ENCODE data around the gene SALL3.

Gene SALL3

GRCh38 chr18:78976765-78977636 is 2.6 kb upstream of the SALL3 start:
- Histone ChIP-seq H4K20me1 (ENCODE audit: insufficient read depth) (no peaks in the 10 kb centered on the region), H2AFZ (ENCODE audit: low read depth) (no peak overlapping the region), H3K36me3 (ENCODE audit: insufficient read depth) (no peaks in the 10 kb centered on the region), H3K4me3 (IDR thresholded peaks at IDR 0.05; ENCODE audit: insufficient read depth, low read depth, low read length) (no peak overlapping the region), H3K79me2 (ENCODE audit: insufficient read depth, low read depth) (no peaks in the 10 kb centered on the region), H3K27ac (no peak overlapping the region), H3K9ac (no peak overlapping the region), H3K27me3 (ENCODE audit: insufficient read depth, low read depth) (no peaks in the 10 kb centered on the region), H3K4me1 (ENCODE audit: low read depth, poor library complexity, severe bottlenecking) (no peaks in the 10 kb centered on the region), H3K4me2 (no peak overlapping the region)
- no peak for TF ChIP-seq CTCF (conservative IDR thresholded peaks at IDR 0.05; ENCODE audit: low read depth, low read length)

GRCh38 chr18:78977637-78978348 is 1.8 kb upstream of the SALL3 start:
- Histone ChIP-seq H3K4me1 (ENCODE audit: low read depth, poor library complexity, severe bottlenecking) (no peaks in the 10 kb centered on the region), H3K27me3 (ENCODE audit: insufficient read depth, low read depth) (no peaks in the 10 kb centered on the region), H4K20me1 (ENCODE audit: insufficient read depth) (no peaks in the 10 kb centered on the region), H3K79me2 (ENCODE audit: insufficient read depth, low read depth) (no peaks in the 10 kb centered on the region), H3K4me2 (no peak overlapping the region), H3K9ac (no peak overlapping the region), H3K36me3 (ENCODE audit: insufficient read depth) (no peaks in the 10 kb centered on the region), H3K4me3 (IDR thresholded peaks at IDR 0.05; ENCODE audit: insufficient read depth, low read depth, low read length) (no peak overlapping the region), H2AFZ (ENCODE audit: low read depth) (no peak overlapping the region), H3K27ac (no peak overlapping the region)
- TF ChIP-seq CTCF (conservative IDR thresholded peaks at IDR 0.05; ENCODE audit: low read depth, low read length) = no peak

- H2AFZ ChIP-seq (ENCODE audit: low read depth) = no peak overlapping the region
- H3K4me2 ChIP-seq = no peak overlapping the region
- H3K36me3 ChIP-seq (ENCODE audit: insufficient read depth) = no peaks in the 10 kb centered on the region
- no peak overlapping the region for H3K27ac ChIP-seq
- H4K20me1 ChIP-seq (ENCODE audit: insufficient read depth) = no peaks in the 10 kb centered on the region
- no peak overlapping the region for H3K9ac ChIP-seq
- H3K27me3 ChIP-seq (ENCODE audit: insufficient read depth, low read depth) = no peaks in the 10 kb centered on the region
- no peak overlapping the region for H3K4me3 ChIP-seq (IDR thresholded peaks at IDR 0.05; ENCODE audit: insufficient read depth, low read depth, low read length)
- H3K79me2 ChIP-seq (ENCODE audit: insufficient read depth, low read depth) = no peaks in the 10 kb centered on the region
- no peaks in the 10 kb centered on the region for H3K4me1 ChIP-seq (ENCODE audit: low read depth, poor library complexity, severe bottlenecking)
- TF ChIP-seq CTCF (conservative IDR thresholded peaks at IDR 0.05; ENCODE audit: low read depth, low read length) = no peak
Measured at GRCh38 chr18:78978349-78979055, 1.1 kb upstream of the SALL3 start.

- Histone ChIP-seq H3K36me3 (ENCODE audit: insufficient read depth) (no peaks in the 10 kb centered on the region), H2AFZ (ENCODE audit: low read depth) (no peak overlapping the region), H3K27ac (no peak overlapping the region), H3K9ac (no peak overlapping the region), H3K4me2 (no peak overlapping the region), H3K4me1 (ENCODE audit: low read depth, poor library complexity, severe bottlenecking) (no peaks in the 10 kb centered on the region), H3K4me3 (IDR thresholded peaks at IDR 0.05; ENCODE audit: insufficient read depth, low read depth, low read length) (no peak overlapping the region), H3K27me3 (ENCODE audit: insufficient read depth, low read depth) (no peaks in the 10 kb centered on the region), H3K79me2 (ENCODE audit: insufficient read depth, low read depth) (no peaks in the 10 kb centered on the region), H4K20me1 (ENCODE audit: insufficient read depth) (no peaks in the 10 kb centered on the region)
- no peak for TF ChIP-seq CTCF (conservative IDR thresholded peaks at IDR 0.05; ENCODE audit: low read depth, low read length)
Measured at GRCh38 chr18:78979056-78979729, 425 bp upstream of the SALL3 start.

Measured in KMS-11 (cell line).